SK-N-SH (cell line): ENCODE data around the gene FOXP1. TPM values are rescaled to one million over a fixed set of nuclear protein-coding genes. Genes with fewer than 3 reads are reported as not detected.

ENCODE experiments used
- CTCF ChIA-PET: fragments of 300-600, 350-600 bp; formaldehyde crosslinking; extraction: SDS; loops from one replicate; lab custom pipeline; 2021; lab: Yijun Ruan, JAX
- POLR2A ChIA-PET: fragments of 350-600 bp; sonication (Branson Sonifier 250); formaldehyde crosslinking; extraction: SDS; loops from one replicate; lab custom pipeline; 2020; ENCODE audit warnings: antibody characterized with exemption, inconsistent platforms; lab: Yijun Ruan, JAX
- DNase-seq: peaks from one replicate; pipeline ENCODE4 v3.0.0; 2012
- H2AFZ ChIP-seq: fragments of 200-600 bp; sonication (generic); 2 replicates; pipeline ENCODE4 v1.8.1; 2016; ENCODE audit warnings: antibody characterized with exemption, mild to moderate bottlenecking, low read depth
- H3F3A ChIP-seq: fragments of 200-600 bp; sonication (generic); replicated peaks from 2 replicates; pipeline ENCODE3; 2016; ENCODE audit warnings: antibody characterized with exemption, mild to moderate bottlenecking; ENCODE audit not compliant: insufficient read depth
- H3K27ac ChIP-seq, 2 experiments: fragments of 200-500 bp in 1 of 2; fragments of 200-600 bp in 1 of 2; sonication (Bioruptor generic) in 1 of 2; sonication (generic), shearing (Covaris generic) in 1 of 2; 2 replicates each; pipeline versions ENCODE4 v1.5.1 to v1.6.1; 2014 to 2016; ENCODE audit warnings: low read depth in 2 of 2, inconsistent platforms in 1 of 2, low read length in 1 of 2, mild to moderate bottlenecking in 1 of 2, mixed read lengths in 1 of 2
- H3K27me3 ChIP-seq: fragments of 200-600 bp; sonication (generic), shearing (Covaris generic); 2 replicates; pipeline ENCODE4 v1.6.1; 2016; ENCODE audit warnings: mixed run types; ENCODE audit not compliant: insufficient read depth
- H3K36me3 ChIP-seq, 2 experiments: fragments of 200-500 bp in 1 of 2; fragments of 200-600 bp in 1 of 2; sonication (Bioruptor generic) in 1 of 2; sonication (generic) in 1 of 2; replicated peaks in 1 of 2; 2 replicates each; pipeline versions ENCODE3 to v1.5.1; 2014 to 2016; ENCODE audit warnings: low read length in 1 of 2, mild to moderate bottlenecking in 1 of 2; ENCODE audit not compliant: insufficient read depth in 2 of 2, control insufficient read depth in 1 of 2
- H3K4me1 ChIP-seq, 2 experiments: fragments of 200-500 bp in 1 of 2; fragments of 200-600 bp in 1 of 2; sonication (Bioruptor generic) in 1 of 2; sonication (generic), shearing (Covaris generic) in 1 of 2; 2 replicates each; pipeline versions ENCODE4 v1.5.1 to v1.6.1; 2014 to 2016; ENCODE audit warnings: low read depth in 1 of 2, low read length in 1 of 2, mixed run types in 1 of 2; ENCODE audit not compliant: insufficient read depth in 2 of 2, control insufficient read depth in 1 of 2
- H3K4me2 ChIP-seq: fragments of 200-600 bp; sonication (generic), shearing (Covaris generic); 2 replicates; pipeline ENCODE4 v1.6.1; 2017; ENCODE audit warnings: mixed run types
- H3K4me3 ChIP-seq, 2 experiments: fragments of 200-500 bp in 1 of 2; fragments of 200-600 bp in 1 of 2; sonication (Bioruptor generic) in 1 of 2; sonication (generic), shearing (Covaris generic) in 1 of 2; 2 replicates each; pipeline versions ENCODE4 v1.5.1 to v1.8.1; 2014 to 2016; ENCODE audit warnings: low read depth in 2 of 2, inconsistent platforms in 1 of 2, low read length in 1 of 2, mild to moderate bottlenecking in 1 of 2, mixed read lengths in 1 of 2, moderate library complexity in 1 of 2
- H3K79me2 ChIP-seq: fragments of 200-600 bp; sonication (generic); 2 replicates; pipeline ENCODE4 v1.8.1; 2017; ENCODE audit warnings: mild to moderate bottlenecking; ENCODE audit not compliant: insufficient read depth
- H3K9ac ChIP-seq: fragments of 200-600 bp; sonication (generic); 2 replicates; pipeline ENCODE4 v1.6.1; 2017; ENCODE audit warnings: mixed run types
- H3K9me2 ChIP-seq: fragments of 200-600 bp; sonication (generic); 2 replicates; pipeline ENCODE4 v1.6.1; 2017; ENCODE audit warnings: mixed run types
- H3K9me3 ChIP-seq: fragments of 200-600 bp; sonication (generic); 2 replicates; pipeline ENCODE4 v1.6.1; 2017; ENCODE audit warnings: mixed run types, mild to moderate bottlenecking, moderate library complexity
- H4K20me1 ChIP-seq: fragments of 200-600 bp; sonication (generic); 2 replicates; pipeline ENCODE4 v1.6.1; 2017; ENCODE audit warnings: mild to moderate bottlenecking, mixed run types; ENCODE audit not compliant: insufficient read depth
- EP300 ChIP-seq, 2 experiments: IDR thresholded peaks; 2 replicates each; pipeline versions ENCODE4 v1.4.0 to v1.6.1; 2012; ENCODE audit warnings: borderline replicate concordance in 1 of 2, low read depth in 1 of 2, low read length in 1 of 2
- EZH2phosphoT487 ChIP-seq: fragments of 200-600 bp; sonication (generic); IDR thresholded peaks from 2 replicates; pipeline ENCODE4 v1.6.1; 2017; ENCODE audit warnings: low read depth, mixed run types, mild to moderate bottlenecking, antibody characterized with exemption, moderate library complexity, borderline replicate concordance
- FOSL2 ChIP-seq: IDR thresholded peaks from 2 replicates; pipeline ENCODE4 v1.4.0; 2012; ENCODE audit warnings: low read depth, mild to moderate bottlenecking, moderate library complexity, borderline replicate concordance
- FOXM1 ChIP-seq: IDR thresholded peaks from 2 replicates; pipeline ENCODE4 v1.4.0; 2012; ENCODE audit warnings: low read depth, mild to moderate bottlenecking
- GABPA ChIP-seq: IDR thresholded peaks from 2 replicates; pipeline ENCODE4 v1.4.0; 2012; ENCODE audit warnings: low read depth, mild to moderate bottlenecking
- GATA2 ChIP-seq: sonication (generic); formaldehyde crosslinking; IDR thresholded peaks from 2 replicates; pipeline ENCODE4 v1.5.0; 2020; ENCODE audit warnings: mild to moderate bottlenecking, missing genetic modification reagents
- NFIC ChIP-seq: IDR thresholded peaks from 2 replicates; pipeline ENCODE4 v1.4.0; 2012; ENCODE audit warnings: borderline replicate concordance
- POLR2AphosphoS5 ChIP-seq: IDR thresholded peaks from 2 replicates; pipeline ENCODE4 v1.6.1; 2012; ENCODE audit warnings: low read depth, low read length
- RAD21 ChIP-seq: IDR thresholded peaks from 2 replicates; pipeline ENCODE4 v1.6.1; 2012; ENCODE audit warnings: mild to moderate bottlenecking, low read length
- SIN3A ChIP-seq: IDR thresholded peaks from 2 replicates; pipeline ENCODE4 v1.6.1; 2012; ENCODE audit warnings: low read depth, mild to moderate bottlenecking, low read length, moderate library complexity, borderline replicate concordance
- SMC3 ChIP-seq: IDR thresholded peaks from 2 replicates; pipeline ENCODE4 v1.6.1; 2012; ENCODE audit warnings: low read depth, low read length, improper control_type of control experiment
- TAF1 ChIP-seq: IDR thresholded peaks from 2 replicates; pipeline ENCODE4 v1.6.1; 2012; ENCODE audit warnings: low read depth, mild to moderate bottlenecking, low read length, moderate library complexity, borderline replicate concordance
- TCF12 ChIP-seq: IDR thresholded peaks from 2 replicates; pipeline ENCODE4 v1.4.0; 2012
- YY1 ChIP-seq: IDR thresholded peaks from 2 replicates; pipeline ENCODE4 v1.4.0; 2012; ENCODE audit warnings: low read depth, mild to moderate bottlenecking
- WGBS: methylation state at CpG from one replicate; pipeline ENCODE4 v1.1.6; 2017; ENCODE audit warnings: low lambda C conversion rate; 5-methylcytosine and 5-hydroxymethylcytosine counted together
- polyA plus RNA-seq, 3 experiments: library from polyadenylated mRNA; depleted of rRNA; stranded (reverse); fragments of >200 nt; gene quantifications; 2 replicates each; pipeline ENCODE4 v1.2.3, GENCODE V29; 2012
- TF ChIP-seq, protein P1 (sequence below): fragments of 150-350 bp; IDR thresholded peaks from 2 replicates; pipeline ENCODE4 v1.6.1; 2017; ENCODE audit warnings: antibody characterized with exemption, low read length, low read depth, borderline replicate concordance

The FOXP1 gene
- polyA plus RNA-seq, 1 of the 3 experiments (the other 2 are of a cell fraction), result 8.8 TPM

DNA sequence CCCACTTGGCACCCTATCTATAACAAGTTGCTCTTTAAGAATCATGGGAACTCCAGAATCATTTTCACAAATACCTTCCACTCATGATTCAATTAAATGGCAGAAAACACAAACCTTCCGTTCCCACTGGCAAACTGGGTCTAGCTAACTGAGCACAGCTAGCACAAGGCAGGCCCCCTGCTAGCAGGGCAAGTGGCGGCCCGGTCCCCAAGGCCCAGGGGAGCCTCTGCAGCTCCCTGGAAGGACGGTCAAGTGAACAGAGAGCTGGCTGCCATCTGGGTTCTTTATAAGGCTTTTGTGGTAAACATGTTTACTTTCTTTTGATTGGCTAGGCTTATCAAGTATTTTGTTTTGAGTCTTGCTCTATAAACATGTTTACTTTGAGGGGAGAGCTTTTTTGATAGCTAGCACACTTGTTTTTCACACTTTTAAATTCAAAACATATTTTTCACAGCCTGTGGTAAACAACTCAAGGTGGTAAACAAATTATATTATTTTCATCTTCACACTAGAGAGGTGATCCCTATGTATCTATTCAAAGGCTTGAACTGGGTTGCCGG, 81.4 kb downstream of the FOXP1 start:
- peaks cover 39% of the 10 kb centered on the region for H3F3A ChIP-seq
- H3K79me2 ChIP-seq, result peaks cover 89% of the 10 kb centered on the region

DNA sequence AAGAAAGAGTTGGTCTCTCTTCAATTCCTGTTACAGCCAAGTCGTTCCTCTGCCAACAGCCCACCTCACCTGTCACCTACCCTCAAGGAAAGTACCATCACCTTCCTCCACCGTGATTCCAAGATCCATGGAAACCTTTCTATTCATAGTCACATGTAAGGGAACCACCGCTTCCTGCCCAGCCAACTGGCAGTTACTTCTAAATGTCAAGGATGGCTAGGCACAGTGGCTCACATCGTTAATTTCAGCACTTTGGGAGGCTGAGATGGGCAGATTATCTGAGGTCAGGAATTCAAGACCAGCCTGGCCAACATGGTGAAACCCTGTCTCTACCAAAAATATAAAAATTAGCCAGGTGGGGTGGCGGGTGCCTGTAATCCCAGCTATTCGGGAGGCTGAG, 82.8 kb downstream of the FOXP1 start:
- ChIA-PET CTCF (no interaction called here), POLR2A (no interaction called here)
- no peaks in the 10 kb centered on the region for H3K27me3 ChIP-seq
- 95% methylated on average over 6 of the region's 6 CpGs for WGBS
- H3K4me1 ChIP-seq, result peaks cover 8 to 37% of the 10 kb centered on the region in 2 experiments
- H3K9me3 ChIP-seq, result no peaks in the 10 kb centered on the region
- H3F3A ChIP-seq, result peaks cover 48% of the 10 kb centered on the region
- H3K79me2 ChIP-seq, result peaks cover 84% of the 10 kb centered on the region
- no peak overlapping the region for H3K4me3 ChIP-seq
- no peaks in the 10 kb centered on the region for H4K20me1 ChIP-seq
- H2AFZ ChIP-seq, result no peak overlapping the region
- TF ChIP-seq GATA2 (CRISPR knock-in tag) (no peak), YY1 (no peak), SMC3 (no peak), NFIC (no peak), FOXM1 (no peak)
- TF ChIP-seq, protein P1, sequence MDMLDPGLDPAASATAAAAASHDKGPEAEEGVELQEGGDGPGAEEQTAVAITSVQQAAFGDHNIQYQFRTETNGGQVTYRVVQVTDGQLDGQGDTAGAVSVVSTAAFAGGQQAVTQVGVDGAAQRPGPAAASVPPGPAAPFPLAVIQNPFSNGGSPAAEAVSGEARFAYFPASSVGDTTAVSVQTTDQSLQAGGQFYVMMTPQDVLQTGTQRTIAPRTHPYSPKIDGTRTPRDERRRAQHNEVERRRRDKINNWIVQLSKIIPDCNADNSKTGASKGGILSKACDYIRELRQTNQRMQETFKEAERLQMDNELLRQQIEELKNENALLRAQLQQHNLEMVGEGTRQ, result no peak
- DNase-seq, result no peak
- no peaks in the 10 kb centered on the region for H3K36me3 ChIP-seq
- no peaks in the 10 kb centered on the region for H3K9me2 ChIP-seq
- H3K9ac ChIP-seq, result no peak overlapping the region
- H3K27ac ChIP-seq, result no peak overlapping the region
- H3K4me2 ChIP-seq, result no peak overlapping the region

More for the DNA sequence above, 81.4 kb downstream of the FOXP1 start:
- Histone ChIP-seq H3K4me3 (no peak overlapping the region), H2AFZ (no peak overlapping the region), H3K9me2 (no peaks in the 10 kb centered on the region), H3K27ac (peak overlapping the region in 1 of 2 experiments; percentile 95; a peak in 2 of 4 replicates), H3K27me3 (no peaks in the 10 kb centered on the region), H3K4me1 (peaks cover 8 to 29% of the 10 kb centered on the region in 2 experiments), H3K9me3 (no peaks in the 10 kb centered on the region), H3K4me2 (no peak overlapping the region), H4K20me1 (no peaks in the 10 kb centered on the region), H3K36me3 (no peaks in the 10 kb centered on the region), H3K9ac (no peak overlapping the region)
- ChIA-PET POLR2A (no interaction called here), CTCF (no interaction called here)
- TF ChIP-seq FOSL2, result no peak
- no peak for TF ChIP-seq GABPA
- no peak for TF ChIP-seq RAD21
- TF ChIP-seq TCF12, result no peak
- no peak for TF ChIP-seq SIN3A
- TF ChIP-seq TAF1, result no peak
- no peak for TF ChIP-seq SMC3
- no peak for TF ChIP-seq POLR2AphosphoS5
- no peak for TF ChIP-seq EZH2phosphoT487
- no peak for TF ChIP-seq EP300 (IDR thresholded peaks at IDR 0.05; ENCODE audit: borderline replicate concordance in 1 of 2, low read depth in 1 of 2, low read length in 1 of 2)
- TF ChIP-seq, protein P1, result no peak
- 98% methylated on average over 5 of the region's 5 CpGs for WGBS
- DNase-seq, result no peak
